Measurements from ENCODE around the gene DUSP28.

DNA sequence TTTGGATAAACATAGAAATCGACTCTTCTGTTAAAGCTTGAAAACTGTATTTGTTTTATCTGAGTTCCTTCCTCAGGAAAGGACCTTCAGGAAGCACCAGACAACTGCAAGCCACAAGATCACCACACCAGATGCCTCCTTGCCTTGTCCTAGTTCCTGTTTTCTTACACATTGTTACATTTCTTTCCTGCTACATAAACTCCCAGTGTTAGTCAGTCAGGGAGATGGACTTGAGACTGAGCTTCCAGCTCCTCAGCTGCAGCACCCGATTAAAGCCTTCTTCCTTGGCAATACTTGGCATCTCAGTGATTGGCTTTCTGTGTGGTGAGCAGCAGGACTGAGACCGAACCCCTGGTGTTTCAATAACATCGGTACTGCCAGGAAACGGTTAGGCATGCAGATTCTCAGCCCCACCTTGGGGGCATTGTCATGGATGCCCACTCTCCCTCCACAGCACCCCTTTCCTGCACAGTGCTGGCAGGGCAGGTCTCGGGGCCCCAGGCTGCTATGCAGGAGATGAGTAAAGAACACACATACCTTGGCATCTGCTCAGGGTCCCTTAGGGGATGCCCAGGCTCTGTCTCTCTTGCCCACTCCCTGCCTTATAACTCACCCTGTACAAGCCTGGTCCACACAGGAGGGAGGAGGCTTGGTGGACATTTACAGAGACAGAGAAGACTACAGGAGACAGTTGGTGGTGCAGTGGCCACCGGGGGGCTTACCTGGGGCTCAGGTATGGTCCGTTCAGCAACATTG, 35.0 kb upstream of the DUSP28 start:
- TF ChIP-seq EZH2 (IDR thresholded peaks at IDR 0.05; ENCODE audit: borderline replicate concordance, low read length): no peak
- TF ChIP-seq, protein P1, sequence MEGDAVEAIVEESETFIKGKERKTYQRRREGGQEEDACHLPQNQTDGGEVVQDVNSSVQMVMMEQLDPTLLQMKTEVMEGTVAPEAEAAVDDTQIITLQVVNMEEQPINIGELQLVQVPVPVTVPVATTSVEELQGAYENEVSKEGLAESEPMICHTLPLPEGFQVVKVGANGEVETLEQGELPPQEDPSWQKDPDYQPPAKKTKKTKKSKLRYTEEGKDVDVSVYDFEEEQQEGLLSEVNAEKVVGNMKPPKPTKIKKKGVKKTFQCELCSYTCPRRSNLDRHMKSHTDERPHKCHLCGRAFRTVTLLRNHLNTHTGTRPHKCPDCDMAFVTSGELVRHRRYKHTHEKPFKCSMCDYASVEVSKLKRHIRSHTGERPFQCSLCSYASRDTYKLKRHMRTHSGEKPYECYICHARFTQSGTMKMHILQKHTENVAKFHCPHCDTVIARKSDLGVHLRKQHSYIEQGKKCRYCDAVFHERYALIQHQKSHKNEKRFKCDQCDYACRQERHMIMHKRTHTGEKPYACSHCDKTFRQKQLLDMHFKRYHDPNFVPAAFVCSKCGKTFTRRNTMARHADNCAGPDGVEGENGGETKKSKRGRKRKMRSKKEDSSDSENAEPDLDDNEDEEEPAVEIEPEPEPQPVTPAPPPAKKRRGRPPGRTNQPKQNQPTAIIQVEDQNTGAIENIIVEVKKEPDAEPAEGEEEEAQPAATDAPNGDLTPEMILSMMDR (IDR thresholded peaks at IDR 0.05; ENCODE audit: low read length): no peak

Data from OCI-LY1 (cell line).